Panc1 (cell line): ENCODE measurements around the gene FAM53A. TPM values are rescaled to one million over a fixed set of nuclear protein-coding genes. Genes with fewer than 3 reads are reported as not detected.

Experiments
- ATAC-seq: fragments of 200-7000 bp; cut with Tn5 transposase; 2 replicates; pipeline ENCODE4 v1.9.1; 2020; ENCODE audit warnings: mild to moderate bottlenecking, moderate library complexity
- BruUV-seq: library from RNA; stranded (reverse); fragments of 400-500 nt; replicated peaks from 2 replicates; lab custom pipeline; 2021; lab: Mats Ljungman, UMichigan
- CTCF ChIA-PET: fragments of 300-600 bp; sonication (Branson Sonifier 250); formaldehyde crosslinking; loops from one replicate; lab custom pipeline; 2022; ENCODE audit warnings: antibody characterized with exemption; lab: Charles Lee
- POLR2A ChIA-PET: fragments of 300-600 bp; sonication (Branson Sonifier 250); formaldehyde crosslinking; loops from one replicate; lab custom pipeline; 2022; ENCODE audit warnings: antibody characterized with exemption; lab: Charles Lee
- DNase-seq: peaks from one replicate; pipeline ENCODE4 v3.0.0-alpha.2; 2010; ENCODE audit warnings: low read depth, low spot score
- H3K27ac ChIP-seq: 2 replicates; pipeline ENCODE4 v1.5.1; 2011; ENCODE audit warnings: mild to moderate bottlenecking, low read length, inconsistent platforms
- H3K27me3 ChIP-seq: fragments of 200-500 bp; sonication (Bioruptor generic); 2 replicates; pipeline ENCODE4 v1.6.0; 2014; ENCODE audit warnings: low read length, inconsistent platforms; ENCODE audit not compliant: control insufficient read depth, insufficient read depth
- H3K36me3 ChIP-seq: fragments of 200-500 bp; sonication (Bioruptor generic); 2 replicates; pipeline ENCODE4 v1.5.1; 2014; ENCODE audit warnings: inconsistent platforms, mild to moderate bottlenecking, low read length, moderate library complexity; ENCODE audit not compliant: control insufficient read depth, insufficient read depth
- H3K4me1 ChIP-seq: 2 replicates; pipeline ENCODE4 v1.5.1; 2011; ENCODE audit warnings: inconsistent platforms, mild to moderate bottlenecking, low read length, moderate library complexity; ENCODE audit not compliant: control insufficient read depth, insufficient read depth
- H3K4me3 ChIP-seq, 2 experiments: 2 replicates each; pipeline ENCODE4 v1.5.1; 2011 to 2012; ENCODE audit warnings: low read depth in 2 of 2, low read length in 2 of 2, mild to moderate bottlenecking in 2 of 2, inconsistent platforms in 1 of 2, moderate library complexity in 1 of 2
- H3K9me3 ChIP-seq: fragments of 200-500 bp; sonication (Bioruptor generic); 2 replicates; pipeline ENCODE4 v1.5.1; 2014; ENCODE audit warnings: low read depth, mild to moderate bottlenecking, inconsistent platforms, low read length, moderate library complexity; ENCODE audit not compliant: control insufficient read depth, insufficient read depth
- CTCF ChIP-seq: fragments of 450-650 bp; IDR thresholded peaks from 2 replicates; pipeline ENCODE4 v1.5.1; 2017; ENCODE audit warnings: mild to moderate bottlenecking
- POLR2AphosphoS5 ChIP-seq: IDR thresholded peaks from 2 replicates; pipeline ENCODE4 v1.6.1; 2012; ENCODE audit warnings: mild to moderate bottlenecking, low read depth, low read length, moderate library complexity
- REST ChIP-seq, 2 experiments: IDR thresholded peaks; 2 replicates each; pipeline ENCODE4 v1.6.1; 2011 to 2012; ENCODE audit warnings: low read depth in 2 of 2, control low read depth in 1 of 2, low read length in 1 of 2, mild to moderate bottlenecking in 1 of 2, moderate library complexity in 1 of 2; ENCODE audit not compliant: insufficient read depth in 1 of 2
- SIN3A ChIP-seq: IDR thresholded peaks from 2 replicates; pipeline ENCODE4 v1.6.1; 2012; ENCODE audit warnings: low read depth, mild to moderate bottlenecking, low read length, moderate library complexity, borderline replicate concordance; ENCODE audit not compliant: insufficient read depth
- TCF7L2 ChIP-seq: IDR thresholded peaks from 2 replicates; pipeline ENCODE4 v1.6.1; 2011; ENCODE audit warnings: mild to moderate bottlenecking, low read depth, low read length, inconsistent platforms
- in situ Hi-C: cut with HindIII; loops from 2 replicates; pipeline ENCODE4 v1.10.0; 2016; ENCODE audit warnings: low sequenced_read_pairs, low pct_unique_long_range_greater_than_20kb
- intact Hi-C: fragments of 100-400 bp; cut with micrococcal nuclease; formaldehyde crosslinking; loops from one replicate; pipeline ENCODE4 v1.10.0; 2022; ENCODE audit not compliant: unreplicated experiment
- total RNA-seq: library from RNA; stranded (reverse); gene quantifications from one replicate; pipeline ENCODE4 v1.2.1, GENCODE V29; 2021; ENCODE audit not compliant: unreplicated experiment

Gene FAM53A
- total RNA-seq, 1 experiment from 2014 or later: 7.0 TPM

GRCh38 chr4:1652088-1652487, 32.0 kb downstream of the FAM53A start:
- H3K36me3 ChIP-seq: no peaks in the 10 kb centered on the region
- no peak overlapping the region for H3K4me3 ChIP-seq
- TF ChIP-seq SIN3A: no peak
- no peak for TF ChIP-seq CTCF
- no peak for TF ChIP-seq REST (IDR thresholded peaks at IDR 0.05; ENCODE audit: insufficient read depth in 1 of 2, low read depth in 2 of 2, low read length in 1 of 2)
- no peak for TF ChIP-seq TCF7L2
- TF ChIP-seq POLR2AphosphoS5: no peak
- H3K4me1 ChIP-seq: no peaks in the 10 kb centered on the region
- H3K9me3 ChIP-seq: no peaks in the 10 kb centered on the region
- no peak overlapping the region for H3K27ac ChIP-seq
- POLR2A ChIA-PET: no interaction called here
- CTCF ChIA-PET: no interaction called here
- DNase-seq: no peak
- H3K27me3 ChIP-seq: no peaks in the 10 kb centered on the region
- intact Hi-C loops: no loop called here
- in situ Hi-C loops: no loop called here
- no peak for ATAC-seq
- BruUV-seq: no TSS peak

- Histone ChIP-seq H3K4me1 (no peaks in the 10 kb centered on the region), H3K27me3 (no peaks in the 10 kb centered on the region), H3K36me3 (no peaks in the 10 kb centered on the region), H3K9me3 (no peaks in the 10 kb centered on the region), H3K27ac (no peak overlapping the region), H3K4me3 (no peak overlapping the region)
- ChIA-PET POLR2A (no interaction called here), CTCF (no interaction called here)
- in situ Hi-C loops: no loop called here
- DNase-seq: no peak
- TF ChIP-seq POLR2AphosphoS5 (no peak), CTCF (no peak), SIN3A (no peak), TCF7L2 (no peak), REST (IDR thresholded peaks at IDR 0.05; ENCODE audit: insufficient read depth in 1 of 2, low read depth in 2 of 2, low read length in 1 of 2) (no peak)
- ATAC-seq: no peak
- intact Hi-C loops: no loop called here
- BruUV-seq: no TSS peak
Observed at GRCh38 chr4:1651609-1652008, 32.5 kb downstream of the FAM53A start.
